ENCODE data around the gene LRRC51.

Gene LRRC51

GRCh38 chr11:72040491-72041363 lies 39.9 kb upstream of the LRRC51 start:
- peak overlapping the region; percentile 81 for H3K4me3 ChIP-seq (ENCODE audit: low read length)
- peak; percentile 83 for DNase-seq (ENCODE audit: low read depth)

GRCh38 chr11:72041364-72042063 lies 39.1 kb upstream of the LRRC51 start:
- peak; percentile 52 for DNase-seq (ENCODE audit: low read depth)
- H3K4me3 ChIP-seq (ENCODE audit: low read length): peak overlapping the region; percentile 81
- no peak for TF ChIP-seq CTCF (conservative IDR thresholded peaks at IDR 0.05; ENCODE audit: low read depth, low read length)

More at GRCh38 chr11:72040491-72041363, 39.9 kb upstream of the LRRC51 start:
- no peak for TF ChIP-seq CTCF (conservative IDR thresholded peaks at IDR 0.05; ENCODE audit: low read depth, low read length)

- H3K4me3 ChIP-seq (ENCODE audit: low read length): peak overlapping the region; percentile 81
- DNase-seq (ENCODE audit: low read depth): no peak
- no peak for TF ChIP-seq CTCF (conservative IDR thresholded peaks at IDR 0.05; ENCODE audit: low read depth, low read length)
These were observed 38.4 kb upstream of the LRRC51 start for GRCh38 chr11:72042064-72042745.

- TF ChIP-seq CTCF (conservative IDR thresholded peaks at IDR 0.05; ENCODE audit: low read depth, low read length): no peak
- DNase-seq (ENCODE audit: low read depth): no peak
- H3K4me3 ChIP-seq (ENCODE audit: low read length): no peak overlapping the region
These were observed 34.8 kb upstream of the LRRC51 start for GRCh38 chr11:72045849-72046248.

- no peak for DNase-seq (ENCODE audit: low read depth)
- TF ChIP-seq CTCF (conservative IDR thresholded peaks at IDR 0.05; ENCODE audit: low read depth, low read length): no peak
- H3K4me3 ChIP-seq (ENCODE audit: low read length): no peak overlapping the region
These were observed 31.7 kb upstream of the LRRC51 start for GRCh38 chr11:72048766-72049460.

GRCh38 chr11:72058416-72059034 lies 22.1 kb upstream of the LRRC51 start:
- no peak overlapping the region for H3K4me3 ChIP-seq (ENCODE audit: low read length)
- no peak for DNase-seq (ENCODE audit: low read depth)
- TF ChIP-seq CTCF (conservative IDR thresholded peaks at IDR 0.05; ENCODE audit: low read depth, low read length): no peak

All from retinal pigment epithelial cell (primary cell).